Panc1 (cell line): ENCODE data around the gene CST6. TPM values are rescaled to one million over a fixed set of nuclear protein-coding genes. Genes with fewer than 3 reads are reported as not detected.

Experiments
- ATAC-seq: fragments of 200-7000 bp; cut with Tn5 transposase; 2 replicates; pipeline ENCODE4 v1.9.1; 2020; ENCODE audit warnings: mild to moderate bottlenecking, moderate library complexity
- BruUV-seq: library from RNA; stranded (reverse); fragments of 400-500 nt; replicated peaks from 2 replicates; lab custom pipeline; 2021; lab: Mats Ljungman, UMichigan
- CTCF ChIA-PET: fragments of 300-600 bp; sonication (Branson Sonifier 250); formaldehyde crosslinking; loops from one replicate; lab custom pipeline; 2022; ENCODE audit warnings: antibody characterized with exemption; lab: Charles Lee
- POLR2A ChIA-PET: fragments of 300-600 bp; sonication (Branson Sonifier 250); formaldehyde crosslinking; loops from one replicate; lab custom pipeline; 2022; ENCODE audit warnings: antibody characterized with exemption; lab: Charles Lee
- DNase-seq: peaks from one replicate; pipeline ENCODE4 v3.0.0-alpha.2; 2010; ENCODE audit warnings: low read depth, low spot score
- H3K27ac ChIP-seq: 2 replicates; pipeline ENCODE4 v1.5.1; 2011; ENCODE audit warnings: mild to moderate bottlenecking, low read length, inconsistent platforms
- H3K27me3 ChIP-seq: fragments of 200-500 bp; sonication (Bioruptor generic); 2 replicates; pipeline ENCODE4 v1.6.0; 2014; ENCODE audit warnings: low read length, inconsistent platforms; ENCODE audit not compliant: control insufficient read depth, insufficient read depth
- H3K36me3 ChIP-seq: fragments of 200-500 bp; sonication (Bioruptor generic); 2 replicates; pipeline ENCODE4 v1.5.1; 2014; ENCODE audit warnings: inconsistent platforms, mild to moderate bottlenecking, low read length, moderate library complexity; ENCODE audit not compliant: control insufficient read depth, insufficient read depth
- H3K4me1 ChIP-seq: 2 replicates; pipeline ENCODE4 v1.5.1; 2011; ENCODE audit warnings: inconsistent platforms, mild to moderate bottlenecking, low read length, moderate library complexity; ENCODE audit not compliant: control insufficient read depth, insufficient read depth
- H3K4me3 ChIP-seq, 2 experiments: 2 replicates each; pipeline ENCODE4 v1.5.1; 2011 to 2012; ENCODE audit warnings: low read depth in 2 of 2, low read length in 2 of 2, mild to moderate bottlenecking in 2 of 2, inconsistent platforms in 1 of 2, moderate library complexity in 1 of 2
- H3K9me3 ChIP-seq: fragments of 200-500 bp; sonication (Bioruptor generic); 2 replicates; pipeline ENCODE4 v1.5.1; 2014; ENCODE audit warnings: low read depth, mild to moderate bottlenecking, inconsistent platforms, low read length, moderate library complexity; ENCODE audit not compliant: control insufficient read depth, insufficient read depth
- POLR2AphosphoS5 ChIP-seq: IDR thresholded peaks from 2 replicates; pipeline ENCODE4 v1.6.1; 2012; ENCODE audit warnings: mild to moderate bottlenecking, low read depth, low read length, moderate library complexity
- SIN3A ChIP-seq: IDR thresholded peaks from 2 replicates; pipeline ENCODE4 v1.6.1; 2012; ENCODE audit warnings: low read depth, mild to moderate bottlenecking, low read length, moderate library complexity, borderline replicate concordance; ENCODE audit not compliant: insufficient read depth
- TCF7L2 ChIP-seq: IDR thresholded peaks from 2 replicates; pipeline ENCODE4 v1.6.1; 2011; ENCODE audit warnings: mild to moderate bottlenecking, low read depth, low read length, inconsistent platforms
- in situ Hi-C: cut with HindIII; loops from 2 replicates; pipeline ENCODE4 v1.10.0; 2016; ENCODE audit warnings: low sequenced_read_pairs, low pct_unique_long_range_greater_than_20kb
- intact Hi-C: fragments of 100-400 bp; cut with micrococcal nuclease; formaldehyde crosslinking; loops from one replicate; pipeline ENCODE4 v1.10.0; 2022; ENCODE audit not compliant: unreplicated experiment
- total RNA-seq: library from RNA; stranded (reverse); gene quantifications from one replicate; pipeline ENCODE4 v1.2.1, GENCODE V29; 2021; ENCODE audit not compliant: unreplicated experiment
- TF ChIP-seq, protein P1 (sequence below): fragments of 450-650 bp; IDR thresholded peaks from 2 replicates; pipeline ENCODE4 v1.5.1; 2017; ENCODE audit warnings: mild to moderate bottlenecking
- TF ChIP-seq, protein P2 (sequence below), 2 experiments: IDR thresholded peaks; 2 replicates each; pipeline ENCODE4 v1.6.1; 2011 to 2012; ENCODE audit warnings: low read depth in 2 of 2, control low read depth in 1 of 2, low read length in 1 of 2, mild to moderate bottlenecking in 1 of 2, moderate library complexity in 1 of 2; ENCODE audit not compliant: insufficient read depth in 1 of 2

The CST6 gene
- total RNA-seq, 1 experiment from 2014 or later: 0.23 TPM

- no peak for DNase-seq
- H3K27ac ChIP-seq: no peak overlapping the region
- BruUV-seq: no TSS peak
- no peaks in the 10 kb centered on the region for H3K27me3 ChIP-seq
- no peaks in the 10 kb centered on the region for H3K36me3 ChIP-seq
- no peaks in the 10 kb centered on the region for H3K9me3 ChIP-seq
- in situ Hi-C loops (no loop called here), intact Hi-C loops (no loop called here)
- ChIA-PET CTCF (interaction anchor here (1.0 kb wide), 1 partner anchor 39 kb away, joined by 3 read pairs; no protein-coding TSS in a partner anchor), POLR2A (no interaction called here)
- no peak overlapping the region for H3K4me3 ChIP-seq
- H3K4me1 ChIP-seq: peaks cover 31% of the 10 kb centered on the region
- ATAC-seq: no peak
- TF ChIP-seq, protein P1, sequence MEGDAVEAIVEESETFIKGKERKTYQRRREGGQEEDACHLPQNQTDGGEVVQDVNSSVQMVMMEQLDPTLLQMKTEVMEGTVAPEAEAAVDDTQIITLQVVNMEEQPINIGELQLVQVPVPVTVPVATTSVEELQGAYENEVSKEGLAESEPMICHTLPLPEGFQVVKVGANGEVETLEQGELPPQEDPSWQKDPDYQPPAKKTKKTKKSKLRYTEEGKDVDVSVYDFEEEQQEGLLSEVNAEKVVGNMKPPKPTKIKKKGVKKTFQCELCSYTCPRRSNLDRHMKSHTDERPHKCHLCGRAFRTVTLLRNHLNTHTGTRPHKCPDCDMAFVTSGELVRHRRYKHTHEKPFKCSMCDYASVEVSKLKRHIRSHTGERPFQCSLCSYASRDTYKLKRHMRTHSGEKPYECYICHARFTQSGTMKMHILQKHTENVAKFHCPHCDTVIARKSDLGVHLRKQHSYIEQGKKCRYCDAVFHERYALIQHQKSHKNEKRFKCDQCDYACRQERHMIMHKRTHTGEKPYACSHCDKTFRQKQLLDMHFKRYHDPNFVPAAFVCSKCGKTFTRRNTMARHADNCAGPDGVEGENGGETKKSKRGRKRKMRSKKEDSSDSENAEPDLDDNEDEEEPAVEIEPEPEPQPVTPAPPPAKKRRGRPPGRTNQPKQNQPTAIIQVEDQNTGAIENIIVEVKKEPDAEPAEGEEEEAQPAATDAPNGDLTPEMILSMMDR: no peak
- TF ChIP-seq, protein P2, sequence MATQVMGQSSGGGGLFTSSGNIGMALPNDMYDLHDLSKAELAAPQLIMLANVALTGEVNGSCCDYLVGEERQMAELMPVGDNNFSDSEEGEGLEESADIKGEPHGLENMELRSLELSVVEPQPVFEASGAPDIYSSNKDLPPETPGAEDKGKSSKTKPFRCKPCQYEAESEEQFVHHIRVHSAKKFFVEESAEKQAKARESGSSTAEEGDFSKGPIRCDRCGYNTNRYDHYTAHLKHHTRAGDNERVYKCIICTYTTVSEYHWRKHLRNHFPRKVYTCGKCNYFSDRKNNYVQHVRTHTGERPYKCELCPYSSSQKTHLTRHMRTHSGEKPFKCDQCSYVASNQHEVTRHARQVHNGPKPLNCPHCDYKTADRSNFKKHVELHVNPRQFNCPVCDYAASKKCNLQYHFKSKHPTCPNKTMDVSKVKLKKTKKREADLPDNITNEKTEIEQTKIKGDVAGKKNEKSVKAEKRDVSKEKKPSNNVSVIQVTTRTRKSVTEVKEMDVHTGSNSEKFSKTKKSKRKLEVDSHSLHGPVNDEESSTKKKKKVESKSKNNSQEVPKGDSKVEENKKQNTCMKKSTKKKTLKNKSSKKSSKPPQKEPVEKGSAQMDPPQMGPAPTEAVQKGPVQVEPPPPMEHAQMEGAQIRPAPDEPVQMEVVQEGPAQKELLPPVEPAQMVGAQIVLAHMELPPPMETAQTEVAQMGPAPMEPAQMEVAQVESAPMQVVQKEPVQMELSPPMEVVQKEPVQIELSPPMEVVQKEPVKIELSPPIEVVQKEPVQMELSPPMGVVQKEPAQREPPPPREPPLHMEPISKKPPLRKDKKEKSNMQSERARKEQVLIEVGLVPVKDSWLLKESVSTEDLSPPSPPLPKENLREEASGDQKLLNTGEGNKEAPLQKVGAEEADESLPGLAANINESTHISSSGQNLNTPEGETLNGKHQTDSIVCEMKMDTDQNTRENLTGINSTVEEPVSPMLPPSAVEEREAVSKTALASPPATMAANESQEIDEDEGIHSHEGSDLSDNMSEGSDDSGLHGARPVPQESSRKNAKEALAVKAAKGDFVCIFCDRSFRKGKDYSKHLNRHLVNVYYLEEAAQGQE (IDR thresholded peaks at IDR 0.05; ENCODE audit: insufficient read depth in 1 of 2, low read depth in 2 of 2, low read length in 1 of 2): no peak
- no peak for TF ChIP-seq POLR2AphosphoS5
- TF ChIP-seq SIN3A: no peak
- no peak for TF ChIP-seq TCF7L2
These were observed 650 bp downstream of the CST6 start for GRCh38 chr11:66012371-66012945.

- H3K4me3 ChIP-seq: no peak overlapping the region
- ChIA-PET CTCF (interaction anchor here (1.0 kb wide), 1 partner anchor 38 kb away, joined by 3 read pairs; no protein-coding TSS in a partner anchor), POLR2A (no interaction called here)
- in situ Hi-C loops: no loop called here
- ATAC-seq: no peak
- no peaks in the 10 kb centered on the region for H3K36me3 ChIP-seq
- DNase-seq: no peak
- H3K4me1 ChIP-seq: peaks cover 27% of the 10 kb centered on the region
- H3K9me3 ChIP-seq: no peaks in the 10 kb centered on the region
- H3K27ac ChIP-seq: no peak overlapping the region
- no peaks in the 10 kb centered on the region for H3K27me3 ChIP-seq
- BruUV-seq: no TSS peak
- intact Hi-C loops: no loop called here
- TF ChIP-seq, protein P2 (IDR thresholded peaks at IDR 0.05; ENCODE audit: insufficient read depth in 1 of 2, low read depth in 2 of 2, low read length in 1 of 2): peak; percentile 80
- TF ChIP-seq, protein P1: no peak
These were observed 1.3 kb downstream of the CST6 start for GRCh38 chr11:66012946-66013761.
